ENCODE data around the gene SMARCE1. TPM values are rescaled to one million over a fixed set of nuclear protein-coding genes. Genes with fewer than 3 reads are reported as not detected.

The SMARCE1 gene
- polyA plus RNA-seq, 2 of the 4 experiments (the other 2 are of a cell fraction) = 109 to 111 TPM

- POLR2A ChIA-PET = interaction anchor here (0.6 to 1.0 kb wide), 2 partner anchors 11 to 18 kb away, joined by 3 to 4 read pairs; no protein-coding TSS in a partner anchor
- FAIRE-seq (no peak), DNase-seq (ENCODE audit: low read depth in 1 of 2, low spot score in 1 of 2) (no peak), ATAC-seq (no peak)
- 91% methylated on average over 1 of the region's 1 CpG for WGBS (ENCODE audit: missing lambda C conversion rate)
- Histone ChIP-seq H3K27ac (no peak overlapping the region), H3K9me3 (no peaks in the 10 kb centered on the region), H3K4me2 (no peak overlapping the region), H3K4me3 (no peak overlapping the region), H3K4me1 (no peaks in the 10 kb centered on the region)
- CTCF ChIA-PET = interaction anchor here (0.6 to 12.6 kb wide), 10 partner anchors 8 to 1029 kb away, joined by 3 to 189 read pairs (median 5); partner anchors contain the start of gene KRTAP17-1
- TF ChIP-seq CEBPB (IDR thresholded peaks at IDR 0.05) (no peak), TFCP2L1 (CRISPR knock-in tag; IDR thresholded peaks at IDR 0.05) (no peak), EHMT2 (IDR thresholded peaks at IDR 0.05; ENCODE audit: low read depth) (no peak), TP53 (CRISPR knock-in tag; IDR thresholded peaks at IDR 0.05) (no peak), JUNB (IDR thresholded peaks at IDR 0.05) (no peak)
Observed at GRCh38 chr17:40633871-40634270, 13.7 kb downstream of the SMARCE1 start.

GRCh38 chr17:40632216-40632615, 15.4 kb downstream of the SMARCE1 start:
- WGBS (ENCODE audit: missing lambda C conversion rate) = 89% methylated on average over 9 of the region's 9 CpGs
- CTCF ChIA-PET = interaction anchor here (1.1 to 12.6 kb wide), 3 partner anchors 8 to 1031 kb away, joined by 3 to 189 read pairs (median 6); no protein-coding TSS in a partner anchor
- Histone ChIP-seq H3K4me2 (no peak overlapping the region), H3K4me1 (no peaks in the 10 kb centered on the region), H3K9me3 (no peaks in the 10 kb centered on the region), H3K4me3 (no peak overlapping the region), H3K27ac (no peak overlapping the region)
- ATAC-seq (no peak), DNase-seq (ENCODE audit: low read depth in 1 of 2, low spot score in 1 of 2) (no peak), FAIRE-seq (no peak)
- POLR2A ChIA-PET = no interaction called here
- TF ChIP-seq ZFP36 (IDR thresholded peaks at IDR 0.05; ENCODE audit: borderline replicate concordance, partially characterized antibody) (no peak), RAD21 (conservative IDR thresholded peaks at IDR 0.05 in 1 of 2, IDR thresholded peaks at IDR 0.05 in 1 of 2) (no peak)

- POLR2A ChIA-PET = interaction anchor here (0.8 kb wide), 1 partner anchor 189 kb away, joined by 3 read pairs; no protein-coding TSS in a partner anchor
- TF ChIP-seq FOSB (CRISPR knock-in tag; IDR thresholded peaks at IDR 0.05) = no peak
- no peak for DNase-seq (ENCODE audit: low read depth in 1 of 2, low spot score in 1 of 2)
Observed at GRCh38 chr17:40629842-40630241, 17.8 kb downstream of the SMARCE1 start.

GRCh38 chr17:40625311-40625710, 22.3 kb downstream of the SMARCE1 start:
- ChIA-PET CTCF (interaction anchor here (0.6 to 20.0 kb wide), 15 partner anchors 8 to 1041 kb away, joined by 3 to 304 read pairs (median 4); partner anchors contain the start of gene KRT24), POLR2A (interaction anchor here (0.5 to 1.3 kb wide), 4 partner anchors 10 to 1555 kb away, joined by 3 to 4 read pairs (median 3); partner anchors contain the start of gene SMARCE1)
- FAIRE-seq (no peak), DNase-seq (ENCODE audit: low read depth in 1 of 2, low spot score in 1 of 2) (no peak), ATAC-seq (no peak)
- no peak for TF ChIP-seq GATA3 (IDR thresholded peaks at IDR 0.05; ENCODE audit: borderline replicate concordance)
- no peak for TF ChIP-seq HDAC2 (IDR thresholded peaks at IDR 0.05)
- no peak for TF ChIP-seq RAD21 (conservative IDR thresholded peaks at IDR 0.05 in 1 of 2, IDR thresholded peaks at IDR 0.05 in 1 of 2)
- TF ChIP-seq FOXS1 (CRISPR knock-in tag; IDR thresholded peaks at IDR 0.05) = no peak
- TF ChIP-seq HOXB13 (CRISPR knock-in tag; IDR thresholded peaks at IDR 0.05; ENCODE audit: low read depth) = no peak
- no peak for TF ChIP-seq EHF (CRISPR knock-in tag; IDR thresholded peaks at IDR 0.05)
- TF ChIP-seq BCL3 (IDR thresholded peaks at IDR 0.05) = no peak
- TF ChIP-seq ELK1 (IDR thresholded peaks at IDR 0.05; ENCODE audit: low read depth, low read length) = no peak
- no peak for TF ChIP-seq NPAS2 (CRISPR knock-in tag; IDR thresholded peaks at IDR 0.05; ENCODE audit: borderline replicate concordance)
- no peak for TF ChIP-seq RNF2 (IDR thresholded peaks at IDR 0.05; ENCODE audit: borderline replicate concordance, low read depth)
- TF ChIP-seq CBX2 (IDR thresholded peaks at IDR 0.05; ENCODE audit: borderline replicate concordance, low read depth) = no peak
- TF ChIP-seq E2F6 (IDR thresholded peaks at IDR 0.05; ENCODE audit: borderline replicate concordance, low read depth) = no peak
- no peak for TF ChIP-seq CHD4 (IDR thresholded peaks at IDR 0.05; ENCODE audit: borderline replicate concordance)
- TF ChIP-seq POLR2AphosphoS2 (conservative IDR thresholded peaks at IDR 0.05; ENCODE audit: low read length) = no peak
- no peak for TF ChIP-seq USF2 (IDR thresholded peaks at IDR 0.05)
- no peak for TF ChIP-seq JUNB (IDR thresholded peaks at IDR 0.05)
- TF ChIP-seq HMGXB4 (CRISPR knock-in tag; IDR thresholded peaks at IDR 0.05; ENCODE audit: borderline replicate concordance) = no peak
- no peak overlapping the region for H3K4me3 ChIP-seq
- WGBS (ENCODE audit: missing lambda C conversion rate) = 72% methylated on average over 5 of the region's 5 CpGs
- H3K4me2 ChIP-seq = no peak overlapping the region
- H3K4me1 ChIP-seq = no peaks in the 10 kb centered on the region
- H3K9me3 ChIP-seq = no peaks in the 10 kb centered on the region
- H3K27ac ChIP-seq = no peak overlapping the region

More at GRCh38 chr17:40629842-40630241, 17.8 kb downstream of the SMARCE1 start:
- H3K27ac ChIP-seq = no peak overlapping the region
- FAIRE-seq (peak; percentile 72), ATAC-seq (no peak)
- 49% methylated on average over 2 of the region's 2 CpGs for WGBS (ENCODE audit: missing lambda C conversion rate)
- H3K4me3 ChIP-seq = no peak overlapping the region
- no peak overlapping the region for H3K4me2 ChIP-seq
- no peaks in the 10 kb centered on the region for H3K9me3 ChIP-seq
- H3K4me1 ChIP-seq = no peaks in the 10 kb centered on the region
- CTCF ChIA-PET = interaction anchor here (0.7 to 20.0 kb wide), 6 partner anchors 15 to 1036 kb away, joined by 3 to 304 read pairs (median 5); no protein-coding TSS in a partner anchor
